SK-N-SH treated with all-trans-retinoic acid at 6 μM for 48 hours (cell line): Measurements from ENCODE around the gene LHFPL2.

Source experiments
- TF ChIP-seq, protein P1 (sequence below): fragments of 250-450 bp; sonication (Bioruptor Pico); IDR thresholded peaks from 2 replicates; pipeline ENCODE4 v1.5.1; 2021; ENCODE audit warnings: mild to moderate bottlenecking, moderate library complexity

LHFPL2 gene

GRCh38 chr5:78447775-78448424 is 200.7 kb downstream of the LHFPL2 start (continued):
- TF ChIP-seq, protein P1, sequence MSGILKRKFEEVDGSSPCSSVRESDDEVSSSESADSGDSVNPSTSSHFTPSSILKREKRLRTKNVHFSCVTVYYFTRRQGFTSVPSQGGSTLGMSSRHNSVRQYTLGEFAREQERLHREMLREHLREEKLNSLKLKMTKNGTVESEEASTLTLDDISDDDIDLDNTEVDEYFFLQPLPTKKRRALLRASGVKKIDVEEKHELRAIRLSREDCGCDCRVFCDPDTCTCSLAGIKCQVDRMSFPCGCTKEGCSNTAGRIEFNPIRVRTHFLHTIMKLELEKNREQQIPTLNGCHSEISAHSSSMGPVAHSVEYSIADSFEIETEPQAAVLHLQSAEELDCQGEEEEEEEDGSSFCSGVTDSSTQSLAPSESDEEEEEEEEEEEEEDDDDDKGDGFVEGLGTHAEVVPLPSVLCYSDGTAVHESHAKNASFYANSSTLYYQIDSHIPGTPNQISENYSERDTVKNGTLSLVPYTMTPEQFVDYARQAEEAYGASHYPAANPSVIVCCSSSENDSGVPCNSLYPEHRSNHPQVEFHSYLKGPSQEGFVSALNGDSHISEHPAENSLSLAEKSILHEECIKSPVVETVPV (CRISPR knock-in tag), result no peak
